ENCODE results near the gene CACHD1. TPM values are rescaled to one million over a fixed set of nuclear protein-coding genes. Genes with fewer than 3 reads are reported as not detected.

Gene CACHD1
- total and polyA plus RNA-seq, 2 of the 4 experiments (the other 2 are of a cell fraction) = 2.9 to 5.9 TPM

DNA sequence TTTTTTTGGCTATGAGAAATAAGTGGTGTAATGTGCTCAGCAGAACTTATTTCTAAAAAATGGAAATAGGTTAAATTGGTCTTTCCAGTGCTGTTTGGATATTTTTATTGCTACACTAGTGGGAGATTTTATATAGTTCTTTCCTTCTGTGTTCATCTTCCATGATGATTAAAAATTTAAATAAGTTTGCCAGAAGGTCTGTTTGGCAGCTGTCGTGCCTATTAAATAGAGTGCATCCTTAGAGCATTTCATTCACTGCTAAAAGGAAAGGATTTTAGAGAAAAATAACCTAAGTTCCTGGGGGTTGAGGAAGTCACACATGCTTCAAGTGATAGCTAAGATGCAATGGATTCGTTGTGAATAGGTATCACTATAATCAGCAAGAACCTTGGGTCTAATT lies 245.3 kb downstream of the CACHD1 start:
- WGBS, 2 experiments (ENCODE audit: extremely low coverage in 2 of 2, insufficient read length in 1 of 2) = no CpG with 5 or more reads among the region's 2 CpGs
- H2AK5ac ChIP-seq (ENCODE audit: low read depth, low read length) = no peak overlapping the region
- no peak overlapping the region for H4K91ac ChIP-seq (ENCODE audit: insufficient read depth, low read depth, low read length)
- no peak overlapping the region for H3K4me3 ChIP-seq (ENCODE audit: insufficient read depth, low read depth, low read length)
- no peaks in the 10 kb centered on the region for H4K20me1 ChIP-seq (ENCODE audit: insufficient read depth, low read length)
- ChIA-PET POLR2A (ENCODE audit: unreplicated experiment) (no interaction called here), CTCF (interaction anchor here (0.9 kb wide), 1 partner anchor 13 kb away, joined by 5 read pairs; no protein-coding TSS in a partner anchor)
- H3K36me3 ChIP-seq (ENCODE audit: control insufficient read depth, insufficient read depth, low read length) = no peaks in the 10 kb centered on the region
- H4K8ac ChIP-seq (ENCODE audit: low read depth in 2 of 2, low read length in 2 of 2) = no peak overlapping the region
- no peak overlapping the region for H2AK9ac ChIP-seq (replicated peaks; ENCODE audit: low read depth, low read length, poor library complexity)
- H3K9me1 ChIP-seq (ENCODE audit: insufficient read depth, low read length) = no peaks in the 10 kb centered on the region
- no peak overlapping the region for H2BK5ac ChIP-seq (ENCODE audit: low read depth, low read length, poor library complexity, severe bottlenecking)
- H3K27me3 ChIP-seq (ENCODE audit: control insufficient read depth, insufficient read depth, low read length) = peaks cover 4% of the 10 kb centered on the region
- H3K79me1 ChIP-seq (ENCODE audit: low read depth in 1 of 2, low read length in 2 of 2) = no peaks in the 10 kb centered on the region
- no peaks in the 10 kb centered on the region for H3K4me1 ChIP-seq (ENCODE audit: control insufficient read depth, insufficient read depth, low read length)
- intact Hi-C loops (cut with micrococcal nuclease) (no loop called here), in situ Hi-C loops (cut with MboI; ENCODE audit: low sequenced_read_pairs) (no loop called here), dilution Hi-C loops (cut with HindIII; ENCODE audit: low sequenced_read_pairs, unreplicated experiment) (no loop called here)
- no peak overlapping the region for H3K56ac ChIP-seq (ENCODE audit: extremely low read depth, insufficient read depth, low read length)
- no peak overlapping the region for H2BK15ac ChIP-seq (ENCODE audit: low read depth, low read length)
- no peak for TF ChIP-seq MAFK (IDR thresholded peaks at IDR 0.05; ENCODE audit: low read depth, low read length)
- TF ChIP-seq FOS (IDR thresholded peaks at IDR 0.05; ENCODE audit: low read depth, low read length) = no peak
- no peak for TF ChIP-seq CEBPB (IDR thresholded peaks at IDR 0.05; ENCODE audit: low read depth, low read length)
- TF ChIP-seq, protein P1, sequence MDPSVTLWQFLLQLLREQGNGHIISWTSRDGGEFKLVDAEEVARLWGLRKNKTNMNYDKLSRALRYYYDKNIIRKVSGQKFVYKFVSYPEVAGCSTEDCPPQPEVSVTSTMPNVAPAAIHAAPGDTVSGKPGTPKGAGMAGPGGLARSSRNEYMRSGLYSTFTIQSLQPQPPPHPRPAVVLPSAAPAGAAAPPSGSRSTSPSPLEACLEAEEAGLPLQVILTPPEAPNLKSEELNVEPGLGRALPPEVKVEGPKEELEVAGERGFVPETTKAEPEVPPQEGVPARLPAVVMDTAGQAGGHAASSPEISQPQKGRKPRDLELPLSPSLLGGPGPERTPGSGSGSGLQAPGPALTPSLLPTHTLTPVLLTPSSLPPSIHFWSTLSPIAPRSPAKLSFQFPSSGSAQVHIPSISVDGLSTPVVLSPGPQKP (IDR thresholded peaks at IDR 0.05; ENCODE audit: borderline replicate concordance, low read depth, low read length) = no peak
- TF ChIP-seq POLR2A (IDR thresholded peaks at IDR 0.05; ENCODE audit: low read depth, low read length) = no peak
- TF ChIP-seq CTCF (conservative IDR thresholded peaks at IDR 0.05; ENCODE audit: low read depth, low read length) = no peak
- no peak for TF ChIP-seq SMC3 (IDR thresholded peaks at IDR 0.05; ENCODE audit: low read depth, low read length)
- TF ChIP-seq RCOR1 (IDR thresholded peaks at IDR 0.05; ENCODE audit: insufficient replicate concordance, low read length) = no peak
- TF ChIP-seq RFX5 (IDR thresholded peaks at IDR 0.05; ENCODE audit: low read depth, low read length) = no peak
- TF ChIP-seq MXI1 (IDR thresholded peaks at IDR 0.05; ENCODE audit: borderline replicate concordance, low read depth, low read length) = no peak
- no peak for TF ChIP-seq MAZ (IDR thresholded peaks at IDR 0.05; ENCODE audit: borderline replicate concordance, low read depth, low read length)
- TF ChIP-seq NFE2L2 (IDR thresholded peaks at IDR 0.05; ENCODE audit: low read depth, low read length) = no peak
- no peak for TF ChIP-seq BHLHE40 (IDR thresholded peaks at IDR 0.05; ENCODE audit: low read depth, low read length)
- TF ChIP-seq, protein P2, sequence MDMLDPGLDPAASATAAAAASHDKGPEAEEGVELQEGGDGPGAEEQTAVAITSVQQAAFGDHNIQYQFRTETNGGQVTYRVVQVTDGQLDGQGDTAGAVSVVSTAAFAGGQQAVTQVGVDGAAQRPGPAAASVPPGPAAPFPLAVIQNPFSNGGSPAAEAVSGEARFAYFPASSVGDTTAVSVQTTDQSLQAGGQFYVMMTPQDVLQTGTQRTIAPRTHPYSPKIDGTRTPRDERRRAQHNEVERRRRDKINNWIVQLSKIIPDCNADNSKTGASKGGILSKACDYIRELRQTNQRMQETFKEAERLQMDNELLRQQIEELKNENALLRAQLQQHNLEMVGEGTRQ (IDR thresholded peaks at IDR 0.05; ENCODE audit: low read depth, low read length) = no peak
- TF ChIP-seq CHD1 (IDR thresholded peaks at IDR 0.05; ENCODE audit: low read depth, low read length) = no peak
- no peak for TF ChIP-seq RAD21 (IDR thresholded peaks at IDR 0.05; ENCODE audit: low read length)
- H2BK120ac ChIP-seq (ENCODE audit: low read depth, low read length) = no peak overlapping the region
- no peak overlapping the region for H3K4me2 ChIP-seq (ENCODE audit: low read depth, low read length)
- no peak overlapping the region for H2AFZ ChIP-seq (replicated peaks; ENCODE audit: low read length, poor library complexity)
- H3K4ac ChIP-seq (ENCODE audit: low read depth, low read length) = no peak overlapping the region
- H3K27ac ChIP-seq (ENCODE audit: insufficient read depth, low read length) = no peak overlapping the region
- H3K18ac ChIP-seq (ENCODE audit: low read depth, low read length) = no peak overlapping the region
- no peak overlapping the region for H4K5ac ChIP-seq (ENCODE audit: low read depth, low read length)
- H3K23ac ChIP-seq (ENCODE audit: low read depth, low read length) = no peak overlapping the region
- 0 out of 2 replicates have a peak, but pooled peaks cover 5% of the 10 kb centered on the region for H3K9me3 ChIP-seq (ENCODE audit: control insufficient read depth, insufficient read depth, low read length)
- DNase-seq (no peak), ATAC-seq (ENCODE audit: low read depth) (no peak)
- no peak overlapping the region for H2BK20ac ChIP-seq (ENCODE audit: low read depth, low read length)
- no peak overlapping the region for H3K14ac ChIP-seq (replicated peaks; ENCODE audit: low read depth, low read length)
- H3K9ac ChIP-seq (ENCODE audit: low read depth, low read length) = no peak overlapping the region
- no TSS peak for BruUV-seq (replicated peaks)
